Brain microvascular endothelial cell (primary cell): ENCODE results near the gene OLFM1.

Experiments
- DNase-seq: peaks from one replicate; pipeline ENCODE4 v3.0.0-alpha.2; 2020
- H3K27ac ChIP-seq: fragments of 250-450 bp; sonication (Bioruptor Pico); 2 replicates; pipeline ENCODE4 v1.5.1; 2020; ENCODE audit warnings: mild to moderate bottlenecking, moderate library complexity
- H3K27me3 ChIP-seq: fragments of 250-450 bp; sonication (Bioruptor Pico); replicated peaks from 2 replicates; pipeline ENCODE4 v1.5.1; 2020; ENCODE audit warnings: mild to moderate bottlenecking
- H3K36me3 ChIP-seq: fragments of 250-450 bp; sonication (Bioruptor Pico); replicated peaks from 2 replicates; pipeline ENCODE4 v1.5.1; 2020; ENCODE audit warnings: mild to moderate bottlenecking
- H3K4me3 ChIP-seq: 2 replicates; pipeline ENCODE4 v1.5.1; 2011; ENCODE audit warnings: low read depth, mild to moderate bottlenecking, control low read depth, low read length, moderate library complexity
- CTCF ChIP-seq: IDR thresholded peaks from 2 replicates; pipeline ENCODE4 v1.5.1; 2011; ENCODE audit warnings: low read depth, mild to moderate bottlenecking, moderate library complexity, low read length, control low read depth, inconsistent platforms; ENCODE audit errors: missing control alignments
- in situ Hi-C: cut with HindIII; loops from 2 replicates; pipeline ENCODE4 v1.10.0; 2017; ENCODE audit warnings: low sequenced_read_pairs, low pct_ligation_motif_present

The OLFM1 gene

GRCh38 chr9:135076876-135077430 is 10.5 kb upstream of the OLFM1 start:
- no peak for TF ChIP-seq CTCF
- in situ Hi-C loops, result no loop called here
- no peaks in the 10 kb centered on the region for H3K36me3 ChIP-seq
- no peak overlapping the region for H3K27ac ChIP-seq
- peaks cover 4% of the 10 kb centered on the region for H3K27me3 ChIP-seq
- DNase-seq, result no peak
- no peak overlapping the region for H3K4me3 ChIP-seq

- Histone ChIP-seq H3K27ac (no peak overlapping the region), H3K36me3 (no peaks in the 10 kb centered on the region), H3K27me3 (peaks cover 4% of the 10 kb centered on the region), H3K4me3 (no peak overlapping the region)
- in situ Hi-C loops, result no loop called here
- TF ChIP-seq CTCF, result no peak
- peak; percentile 4 for DNase-seq
Observed at GRCh38 chr9:135077497-135078200, 9.8 kb upstream of the OLFM1 start.

- Histone ChIP-seq H3K4me3 (no peak overlapping the region), H3K27me3 (peaks cover 4% of the 10 kb centered on the region), H3K36me3 (no peaks in the 10 kb centered on the region), H3K27ac (no peak overlapping the region)
- no peak for DNase-seq
- in situ Hi-C loops, result no loop called here
- TF ChIP-seq CTCF, result no peak
Observed at GRCh38 chr9:135078361-135078821, 9.1 kb upstream of the OLFM1 start.

- H3K36me3 ChIP-seq, result no peaks in the 10 kb centered on the region
- no peak overlapping the region for H3K4me3 ChIP-seq
Observed at GRCh38 chr9:135079018-135079417, 8.4 kb upstream of the OLFM1 start.

GRCh38 chr9:135079676-135080075 is 7.8 kb upstream of the OLFM1 start:
- in situ Hi-C loops, result no loop called here
- Histone ChIP-seq H3K27ac (no peak overlapping the region), H3K27me3 (peaks cover 4% of the 10 kb centered on the region), H3K36me3 (no peaks in the 10 kb centered on the region), H3K4me3 (no peak overlapping the region)
- no peak for DNase-seq
- TF ChIP-seq CTCF, result no peak

More at GRCh38 chr9:135079018-135079417, 8.4 kb upstream of the OLFM1 start:
- Histone ChIP-seq H3K27me3 (peaks cover 4% of the 10 kb centered on the region), H3K27ac (no peak overlapping the region)
- DNase-seq, result no peak
- no peak for TF ChIP-seq CTCF
- in situ Hi-C loops, result no loop called here
